Vein endothelial cell (primary cell): ENCODE data around the gene USP7. TPM values are rescaled to one million over a fixed set of nuclear protein-coding genes. Genes with fewer than 3 reads are reported as not detected.

ENCODE experiments used
- total RNA-seq: library from RNA; depleted of rRNA; stranded (reverse); fragments of >200 nt; gene quantifications from 2 replicates; pipeline ENCODE4 v1.2.3, GENCODE V29; 2012

The USP7 gene
- 66.0 and 67.3 TPM in 2 replicates for total RNA-seq

DNA sequence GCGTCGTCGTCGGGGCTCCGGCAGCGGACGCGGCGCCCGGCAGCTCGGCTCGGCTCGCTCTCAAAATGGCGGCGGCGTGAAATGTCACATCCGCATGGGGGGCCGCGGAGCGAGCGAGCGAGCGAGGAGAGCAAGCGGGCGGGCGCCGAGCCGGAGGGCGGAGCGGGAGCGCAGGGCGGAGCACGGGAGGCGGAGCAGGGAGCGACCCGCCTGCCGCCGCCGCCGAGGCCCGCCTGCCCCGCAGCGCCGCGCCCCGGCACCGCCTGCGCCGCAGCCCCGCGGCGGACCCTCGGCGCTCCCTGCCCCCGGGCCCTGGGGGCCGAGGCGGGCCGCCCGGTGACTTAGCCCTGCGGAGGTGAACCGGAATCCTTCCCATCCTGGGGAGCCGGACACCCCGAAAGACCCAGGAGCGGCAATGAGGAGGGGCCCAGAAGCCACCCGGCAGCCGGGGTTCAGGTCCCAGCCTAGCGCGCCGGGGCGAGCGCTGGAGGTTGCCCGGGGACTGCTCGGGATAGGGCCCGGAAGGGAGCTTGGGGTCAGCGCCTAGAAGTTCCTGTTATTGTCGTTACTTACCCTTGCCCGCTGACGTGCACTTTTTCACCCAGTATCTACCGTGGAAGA is at the start of gene USP7:
TSS of gene USP7 (minus strand) at position 86 of the 621 bp plus-strand sequence. CDS start 621 bp downstream, outside the sequence.

DNA sequence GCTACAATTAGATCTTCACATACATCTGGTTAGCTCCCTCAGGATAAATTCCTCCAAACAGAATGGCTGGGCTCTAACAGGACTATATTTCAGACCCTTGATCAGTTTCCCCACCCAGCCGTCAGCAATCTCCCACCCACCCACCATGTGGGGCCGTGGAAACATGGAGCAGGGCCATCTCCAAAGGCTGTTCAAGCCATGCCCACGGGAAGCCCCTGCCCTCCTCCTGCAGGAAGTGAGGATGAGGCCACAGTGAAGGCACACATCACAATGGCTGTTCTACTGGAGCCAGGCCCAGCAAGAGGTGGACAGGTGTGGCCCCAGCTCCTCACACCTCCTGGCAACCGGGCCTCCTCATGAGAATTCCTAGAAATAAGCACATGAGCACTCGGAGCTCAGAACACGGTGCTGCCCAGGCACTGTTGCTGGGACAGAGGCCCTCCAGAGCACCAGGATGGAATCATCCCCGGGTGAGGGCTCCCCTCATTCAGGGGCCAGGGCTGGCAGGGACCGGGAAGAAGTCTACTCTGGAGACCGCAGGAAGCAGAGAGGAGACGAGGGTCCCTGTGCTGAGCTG is 81.6 kb downstream of the USP7 start, which contains the start of gene LITAFD:
TSS of gene LITAFD (plus strand) at position 311 of the 577 bp plus-strand sequence. CDS start 2,005 bp downstream, outside the sequence.

DNA sequence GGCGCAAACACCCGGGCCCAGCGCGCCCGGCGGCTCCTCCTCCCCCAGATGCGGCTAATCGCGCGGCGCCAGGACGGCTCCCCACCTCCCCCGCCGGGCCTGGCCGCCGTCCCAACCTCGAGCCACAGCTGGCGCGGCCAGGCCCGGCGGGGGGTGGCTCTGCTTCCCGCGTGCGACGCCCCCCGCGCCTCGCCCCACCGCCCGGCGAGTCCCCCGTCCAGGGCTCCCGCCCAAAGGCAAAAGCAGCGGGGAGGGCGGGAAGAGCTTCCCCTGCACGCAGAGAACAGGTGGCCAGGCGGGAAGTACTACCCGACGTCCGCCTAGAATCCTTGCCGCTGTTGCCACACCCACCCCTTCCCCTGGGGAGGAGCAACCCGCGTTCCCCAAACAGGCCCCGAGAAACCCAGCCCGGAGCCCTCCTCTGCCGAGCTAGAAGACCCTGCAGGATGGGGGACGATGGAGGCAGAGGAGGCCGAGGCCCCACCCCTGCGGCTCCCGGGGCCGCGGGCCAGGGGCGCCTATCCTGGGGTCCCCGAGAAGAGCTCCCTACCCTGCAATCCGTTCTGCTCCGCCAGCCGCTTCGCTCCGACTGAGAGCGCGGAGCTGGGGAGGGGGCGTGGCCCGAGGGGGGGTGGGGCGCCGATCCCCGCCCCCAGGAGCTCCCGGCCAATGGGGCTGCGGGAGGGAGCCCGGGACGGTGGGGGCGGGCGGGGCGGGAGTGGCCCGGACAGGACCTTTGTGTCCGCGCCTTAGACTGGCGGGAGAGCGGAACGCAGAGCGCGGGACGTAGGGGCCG is 95.1 kb downstream of the USP7 start, which contains the start of gene CARHSP1:
TSS of gene CARHSP1 (minus strand) at position 591 of the 796 bp plus-strand sequence. CDS start 9,678 bp downstream, outside the sequence.

Other genes with a start within 250 kb of the USP7 start
- gene TMEM186, start 166.3 kb downstream of the USP7 start, total RNA-seq: 2.9 and 4.6 TPM in 2 replicates
- 49.6 and 52.4 TPM in 2 replicates for gene PMM2, start 166.1 kb downstream of the USP7 start, total RNA-seq
- 59.0 and 97.0 TPM in 2 replicates for gene CARHSP1, start 94.9 kb downstream of the USP7 start, total RNA-seq
- gene LITAFD, start 81.6 kb downstream of the USP7 start, total RNA-seq: not detected in 2 replicates
- 83.3 and 90.6 TPM in 2 replicates for gene HAPSTR1, start 127.7 kb upstream of the USP7 start, total RNA-seq